Activated CD4-positive, alpha-beta T cell treated with anti-CD3 and anti-CD28 coated beads for 24 hours (primary cell): ENCODE measurements around the gene EIF4EBP2.

Experiments
- DNase-seq, 2 donors: peaks; one replicate each; pipeline ENCODE4 v3.0.0-alpha.2; 2020; ENCODE audit warnings: low read depth in 2 of 2

EIF4EBP2 gene

GRCh38 chr10:70461397-70462348 is 57.7 kb downstream of the EIF4EBP2 start:
- DNase-seq: no peak

- DNase-seq: no peak
Observed at GRCh38 chr10:70462349-70462984, 58.5 kb downstream of the EIF4EBP2 start.

- DNase-seq: no peak
Observed at GRCh38 chr10:70465278-70465677, 61.3 kb downstream of the EIF4EBP2 start.

GRCh38 chr10:70465832-70466231 is 61.9 kb downstream of the EIF4EBP2 start:
- no peak for DNase-seq

- no peak for DNase-seq
Observed at GRCh38 chr10:70466951-70467350, 63.0 kb downstream of the EIF4EBP2 start.

- DNase-seq: no peak
Observed at GRCh38 chr10:70472799-70473454, 69.0 kb downstream of the EIF4EBP2 start.

GRCh38 chr10:70474780-70475179 is 70.8 kb downstream of the EIF4EBP2 start:
- DNase-seq: no peak

- no peak for DNase-seq
Observed at GRCh38 chr10:70475661-70476060, 71.7 kb downstream of the EIF4EBP2 start.

GRCh38 chr10:70476249-70477035 is 72.5 kb downstream of the EIF4EBP2 start:
- no peak for DNase-seq

- DNase-seq: peak; percentile 57 to 60
Observed at GRCh38 chr10:70477661-70478162, 73.8 kb downstream of the EIF4EBP2 start.
